ENCODE results near the gene SLC38A11.

SLC38A11 gene

DNA sequence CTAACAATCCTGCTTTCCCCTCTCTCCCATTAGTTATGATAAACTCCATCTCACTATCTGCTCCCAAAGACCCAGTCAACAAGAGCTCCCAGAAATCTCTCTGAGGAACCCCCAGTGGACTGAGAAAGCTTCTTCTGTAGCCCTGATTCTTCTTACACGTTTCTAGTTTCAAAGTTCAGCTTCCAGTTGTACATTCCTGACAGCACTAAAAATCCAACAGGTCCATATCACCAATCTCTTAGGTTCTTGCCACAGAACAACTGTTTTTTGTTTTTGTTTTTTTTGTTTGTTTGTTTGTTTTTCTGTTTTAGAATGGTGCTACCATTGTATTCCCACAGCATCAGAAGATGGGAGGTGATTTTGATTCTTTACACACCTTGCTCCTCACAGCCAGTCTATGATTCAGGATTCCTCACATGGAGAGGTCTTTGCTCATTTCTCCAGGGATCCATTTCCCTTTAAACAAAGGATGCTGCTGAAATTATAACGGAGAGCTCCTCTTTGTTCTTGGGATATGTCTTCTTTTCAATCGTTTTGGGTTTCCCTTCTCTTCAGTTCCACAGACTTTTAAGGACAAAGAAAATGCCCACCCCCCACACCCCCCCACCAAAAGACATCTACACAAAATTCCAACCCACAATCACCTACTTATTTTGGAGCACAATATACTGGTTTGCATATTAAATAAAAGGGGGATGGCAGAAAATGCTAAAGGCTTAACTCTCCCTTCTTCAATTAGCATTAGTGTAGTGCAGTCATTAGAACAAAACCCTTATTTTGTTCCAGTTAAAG is 57.7 kb downstream of the SLC38A11 start:
- TF ChIP-seq, protein P1, sequence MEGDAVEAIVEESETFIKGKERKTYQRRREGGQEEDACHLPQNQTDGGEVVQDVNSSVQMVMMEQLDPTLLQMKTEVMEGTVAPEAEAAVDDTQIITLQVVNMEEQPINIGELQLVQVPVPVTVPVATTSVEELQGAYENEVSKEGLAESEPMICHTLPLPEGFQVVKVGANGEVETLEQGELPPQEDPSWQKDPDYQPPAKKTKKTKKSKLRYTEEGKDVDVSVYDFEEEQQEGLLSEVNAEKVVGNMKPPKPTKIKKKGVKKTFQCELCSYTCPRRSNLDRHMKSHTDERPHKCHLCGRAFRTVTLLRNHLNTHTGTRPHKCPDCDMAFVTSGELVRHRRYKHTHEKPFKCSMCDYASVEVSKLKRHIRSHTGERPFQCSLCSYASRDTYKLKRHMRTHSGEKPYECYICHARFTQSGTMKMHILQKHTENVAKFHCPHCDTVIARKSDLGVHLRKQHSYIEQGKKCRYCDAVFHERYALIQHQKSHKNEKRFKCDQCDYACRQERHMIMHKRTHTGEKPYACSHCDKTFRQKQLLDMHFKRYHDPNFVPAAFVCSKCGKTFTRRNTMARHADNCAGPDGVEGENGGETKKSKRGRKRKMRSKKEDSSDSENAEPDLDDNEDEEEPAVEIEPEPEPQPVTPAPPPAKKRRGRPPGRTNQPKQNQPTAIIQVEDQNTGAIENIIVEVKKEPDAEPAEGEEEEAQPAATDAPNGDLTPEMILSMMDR (IDR thresholded peaks at IDR 0.05): no peak

DNA sequence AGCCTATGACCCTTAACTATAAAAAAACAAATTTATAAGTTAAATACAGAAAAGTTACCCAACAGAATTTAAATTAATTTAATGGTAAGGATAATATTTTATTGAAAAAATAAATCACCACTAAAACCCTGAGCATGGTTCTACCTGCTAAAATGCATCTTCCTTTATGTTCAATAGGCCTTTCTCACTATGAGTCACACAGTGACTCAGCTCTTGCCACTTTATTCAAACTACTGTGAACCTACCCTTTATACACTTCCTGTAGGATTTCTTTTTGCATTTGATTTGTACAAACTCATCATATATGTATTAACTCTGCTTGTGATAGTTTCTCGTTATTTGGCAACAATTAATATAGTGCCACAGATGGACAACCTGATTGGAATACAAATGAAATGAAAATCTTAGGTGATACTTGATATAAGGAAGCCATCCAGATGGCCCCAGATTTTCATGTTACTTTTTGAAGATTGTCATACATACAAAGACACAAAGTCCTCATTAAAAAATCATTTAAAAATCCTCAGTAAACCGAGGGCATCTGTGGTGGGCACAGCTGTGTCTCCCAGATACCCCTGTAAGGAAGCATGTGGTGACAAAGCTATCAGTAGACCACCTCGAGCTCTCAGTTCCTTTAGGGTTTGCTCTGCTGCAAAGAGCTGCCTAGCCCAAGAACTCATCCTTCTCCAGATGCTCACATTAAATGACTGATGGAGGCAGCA is 58.5 kb downstream of the SLC38A11 start:
- TF ChIP-seq, protein P1 (IDR thresholded peaks at IDR 0.05): no peak

DNA sequence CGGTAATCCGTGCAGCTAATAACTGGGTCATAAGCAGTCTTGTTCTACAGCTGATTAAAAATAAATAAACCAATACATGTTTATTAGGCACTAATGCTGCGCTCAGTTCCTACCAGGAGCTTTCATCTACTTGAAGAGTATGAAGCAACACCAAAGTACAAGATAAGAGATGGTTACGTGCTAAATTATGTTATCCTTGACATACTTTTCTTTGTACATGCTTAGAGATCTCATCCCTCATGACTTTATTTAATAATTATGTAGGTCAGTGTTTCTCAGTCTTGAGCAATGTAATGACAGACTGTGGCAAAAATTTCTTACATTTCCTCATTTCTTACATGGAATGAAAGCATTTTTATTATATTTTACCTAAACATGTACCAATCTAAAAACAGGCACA is 59.1 kb downstream of the SLC38A11 start:
- TF ChIP-seq, protein P1 (IDR thresholded peaks at IDR 0.05): no peak

DNA sequence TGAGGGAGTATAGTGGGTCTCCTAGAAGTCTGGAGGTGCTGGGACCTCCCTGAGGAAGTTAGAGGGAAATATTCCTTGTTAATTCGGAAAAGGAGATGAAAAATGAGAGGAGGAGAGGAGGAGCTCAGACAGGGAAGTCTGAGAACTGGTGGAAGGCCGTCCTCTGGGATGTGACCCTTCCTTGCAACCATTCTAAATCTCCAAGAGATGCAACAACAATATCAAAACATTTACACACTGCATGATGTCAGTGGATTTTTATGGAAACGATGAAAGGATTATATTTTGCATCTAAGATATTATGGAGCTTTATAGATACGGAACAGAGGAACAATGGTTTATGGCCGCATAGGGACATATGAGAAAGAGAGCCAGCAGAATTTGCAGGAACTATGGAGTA is 63.9 kb downstream of the SLC38A11 start:
- TF ChIP-seq, protein P1 (IDR thresholded peaks at IDR 0.05): no peak

DNA sequence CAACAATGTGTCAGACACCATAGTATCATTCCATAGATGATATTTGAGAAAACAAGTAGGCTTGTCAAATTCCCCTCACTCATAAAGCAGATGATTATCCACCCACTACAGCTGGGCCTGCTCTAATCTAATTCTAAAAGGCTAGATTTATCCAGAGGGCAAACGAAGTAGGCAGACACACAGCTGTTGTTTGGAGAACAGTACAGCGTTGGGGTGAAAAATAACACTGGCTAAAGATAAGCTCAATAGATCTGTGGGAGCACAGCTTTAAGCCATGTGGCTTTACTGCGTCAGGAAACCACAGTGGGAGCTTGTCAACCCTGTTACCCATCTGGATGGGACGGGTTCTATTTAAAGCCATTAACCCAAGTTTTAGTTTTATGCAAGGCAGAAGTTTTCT is 64.8 kb downstream of the SLC38A11 start:
- TF ChIP-seq, protein P1 (IDR thresholded peaks at IDR 0.05): no peak

DNA sequence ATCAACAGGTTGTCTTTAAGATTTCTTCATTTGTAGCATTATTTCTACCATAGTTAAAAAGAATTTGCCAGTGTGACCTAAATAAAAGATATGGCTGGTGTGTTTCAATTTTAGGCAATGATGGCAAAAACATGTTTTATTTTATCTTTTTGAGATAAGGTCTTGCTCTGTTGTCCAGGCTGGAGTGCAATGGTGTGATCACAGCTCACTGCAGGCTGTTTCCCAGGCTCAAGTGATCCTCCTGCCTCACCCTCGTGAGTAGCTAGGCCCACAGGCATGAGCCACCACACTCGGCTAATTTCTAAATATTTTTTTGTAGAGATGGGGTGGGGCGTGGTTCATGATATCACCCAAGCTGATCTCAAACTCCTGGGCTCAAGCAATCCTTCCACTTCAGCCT is 66.7 kb downstream of the SLC38A11 start:
- TF ChIP-seq, protein P1 (IDR thresholded peaks at IDR 0.05): no peak

DNA sequence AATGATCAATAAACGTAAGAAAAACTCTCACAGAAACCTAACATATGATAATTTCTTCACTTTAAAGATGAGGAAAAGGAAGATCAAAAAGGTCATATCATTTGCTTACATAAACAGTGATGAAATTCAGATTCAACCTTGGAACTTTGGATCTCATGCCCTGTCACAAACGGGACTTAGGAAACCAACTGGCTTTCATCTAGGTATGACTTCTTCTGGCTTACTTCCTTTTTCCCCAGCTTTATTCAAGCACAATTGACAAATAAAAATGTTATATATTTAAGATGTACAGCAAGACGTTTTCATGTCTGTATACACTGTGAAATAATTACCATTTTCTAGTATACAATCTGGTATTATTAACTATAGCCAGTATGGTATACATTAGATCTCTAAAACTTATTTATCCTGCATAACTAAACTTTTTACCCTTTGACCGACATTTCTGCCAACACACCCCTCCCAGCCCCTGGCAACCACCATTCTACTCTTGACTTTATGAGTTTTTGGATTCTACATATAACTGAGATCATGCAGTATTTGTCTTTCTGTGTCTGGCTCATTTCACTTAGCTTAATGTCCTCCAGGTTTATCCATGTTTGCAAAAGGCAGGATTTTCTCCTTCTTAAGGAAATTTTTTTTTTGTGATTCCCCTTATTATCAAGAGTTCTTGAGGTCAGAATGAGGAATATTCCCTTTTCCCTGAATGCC is 67.7 kb downstream of the SLC38A11 start:
- TF ChIP-seq, protein P1 (IDR thresholded peaks at IDR 0.05): no peak
